GM18498 (cell line): ENCODE data around the gene HOXD13.

ENCODE experiments used
- ATAC-seq: cut with Tn5 transposase; IDR thresholded peaks from one replicate; pipeline ENCODE4 v1.9.1; 2021; ENCODE audit warnings: mild to moderate bottlenecking, moderate library complexity; ENCODE audit not compliant: unreplicated experiment

The HOXD13 gene

GRCh38 chr2:176093145-176093897 is 800 bp downstream of the HOXD13 start:
- no peak for ATAC-seq

DNA sequence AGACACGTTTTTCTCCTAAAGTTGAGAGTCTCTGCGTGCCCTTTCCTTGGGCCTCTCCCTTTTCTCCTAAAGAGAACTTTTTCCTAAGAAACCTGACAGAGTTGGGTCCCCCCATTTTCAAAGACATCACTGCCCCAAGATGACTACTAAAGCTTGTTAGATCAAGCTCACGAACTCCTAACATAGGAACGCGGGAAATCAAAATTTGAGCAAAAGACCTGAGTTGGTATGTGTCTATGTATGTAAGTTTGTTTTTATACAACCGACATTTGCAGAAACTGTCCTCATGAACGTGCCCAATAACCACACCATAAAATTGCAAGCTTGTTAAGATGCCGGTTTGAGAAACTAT is 1.4 kb downstream of the HOXD13 start:
- ATAC-seq: no peak

DNA sequence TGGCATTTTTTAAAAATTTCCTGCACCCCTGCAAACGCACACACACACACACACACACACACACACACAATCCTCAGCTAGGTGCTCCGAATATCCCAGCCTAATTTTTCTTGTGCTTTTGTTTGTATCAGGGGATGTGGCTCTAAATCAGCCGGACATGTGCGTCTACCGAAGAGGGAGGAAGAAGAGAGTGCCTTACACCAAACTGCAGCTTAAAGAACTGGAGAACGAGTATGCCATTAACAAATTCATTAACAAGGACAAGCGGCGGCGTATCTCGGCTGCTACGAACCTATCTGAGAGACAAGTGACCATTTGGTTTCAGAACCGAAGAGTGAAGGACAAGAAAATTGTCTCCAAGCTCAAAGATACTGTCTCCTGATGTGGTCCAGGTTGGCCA is 1.8 kb downstream of the HOXD13 start:
- ATAC-seq: no peak

- no peak for ATAC-seq
These were observed 2.9 kb downstream of the HOXD13 start for GRCh38 chr2:176095421-176095820.

DNA sequence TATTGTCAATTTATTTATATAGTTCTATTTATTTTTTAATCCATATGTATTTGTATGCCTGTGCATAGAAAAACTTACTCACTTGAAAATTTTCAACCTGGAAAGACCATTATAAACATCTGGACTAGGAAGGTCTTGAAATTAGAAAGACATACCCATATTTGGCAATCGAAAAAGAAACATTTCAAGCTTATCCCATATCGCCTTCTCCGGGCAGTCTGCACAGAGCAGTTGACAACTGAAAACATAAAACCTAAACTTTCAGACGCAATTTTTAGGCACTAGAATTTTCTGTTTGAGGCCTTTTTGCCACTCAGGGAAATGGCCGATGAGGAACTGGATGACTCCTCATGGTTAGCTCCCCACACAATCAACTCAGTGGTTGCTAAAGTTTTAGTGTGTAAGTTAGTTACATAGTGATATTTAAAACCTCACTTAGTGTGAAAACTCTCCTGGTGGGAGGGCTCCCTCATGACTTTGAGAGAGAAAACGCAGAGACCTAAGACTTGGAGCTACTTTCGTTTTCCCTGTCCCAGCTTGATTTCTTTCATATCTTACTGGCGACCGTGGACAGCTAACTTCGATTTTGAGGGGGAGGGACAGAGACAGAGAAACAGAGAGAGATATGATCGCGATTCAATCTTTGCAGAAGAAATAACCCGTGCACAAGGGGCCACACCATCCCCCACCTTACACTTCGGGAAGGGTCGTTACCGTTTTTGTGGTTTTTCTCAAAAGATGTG is 3.9 kb downstream of the HOXD13 start:
- ATAC-seq: no peak

DNA sequence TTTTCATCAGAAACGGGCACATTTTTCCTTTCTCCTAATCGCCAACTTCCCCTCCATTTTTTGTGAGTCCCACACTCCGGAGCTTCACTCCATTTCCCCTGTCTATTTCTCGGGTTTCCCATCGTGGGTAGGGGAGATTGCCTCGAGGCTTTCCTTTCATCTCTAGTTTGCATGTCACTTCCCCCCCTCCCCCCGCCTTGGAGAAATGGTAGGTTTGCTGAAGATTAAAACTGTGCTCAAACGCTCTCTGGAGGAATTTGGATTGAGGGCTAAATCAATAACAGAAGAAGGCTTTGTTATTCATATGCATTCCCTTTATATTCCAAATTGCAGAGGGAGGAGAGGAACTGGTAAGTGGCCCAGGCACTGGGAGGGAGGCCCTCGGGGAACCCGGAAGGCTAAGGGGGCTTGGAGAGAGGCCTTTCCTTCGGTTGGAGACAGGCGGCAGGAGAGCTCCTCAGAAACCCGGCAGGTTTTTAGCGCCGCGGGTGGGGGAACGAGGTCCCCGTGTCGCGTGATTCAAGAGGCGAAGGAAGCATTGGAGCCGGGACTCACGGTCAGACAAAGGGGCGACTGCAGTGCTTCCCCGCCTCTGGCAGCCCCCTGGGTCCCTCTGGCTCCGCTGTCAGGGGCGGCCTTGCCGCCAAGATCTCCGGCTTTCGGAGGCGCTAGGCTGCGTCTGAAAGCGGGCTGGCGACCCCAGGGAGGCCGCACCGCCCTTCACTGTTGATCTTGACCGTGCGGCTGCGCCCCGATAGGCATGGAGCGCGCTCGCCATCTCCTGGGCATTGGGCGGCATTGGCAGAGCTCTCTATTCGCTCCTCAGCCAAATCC is 4.7 kb downstream of the HOXD13 start:
- ATAC-seq: peak; percentile 85

GRCh38 chr2:176097820-176098365 is 5.4 kb downstream of the HOXD13 start:
- no peak for ATAC-seq

- ATAC-seq: no peak
These were observed 6.0 kb downstream of the HOXD13 start for GRCh38 chr2:176098366-176099158.

GRCh38 chr2:176099159-176099727 is 6.7 kb downstream of the HOXD13 start:
- no peak for ATAC-seq

- ATAC-seq: no peak
These were observed 7.4 kb downstream of the HOXD13 start, which contains the start of gene HOXD12 for GRCh38 chr2:176099728-176100546. TSS of gene HOXD12 (plus strand) at chr2:176099795. CDS start at chr2:176099802, 7 bp downstream.

- ATAC-seq: no peak
These were observed 8.1 kb downstream of the HOXD13 start for GRCh38 chr2:176100547-176101140.

DNA sequence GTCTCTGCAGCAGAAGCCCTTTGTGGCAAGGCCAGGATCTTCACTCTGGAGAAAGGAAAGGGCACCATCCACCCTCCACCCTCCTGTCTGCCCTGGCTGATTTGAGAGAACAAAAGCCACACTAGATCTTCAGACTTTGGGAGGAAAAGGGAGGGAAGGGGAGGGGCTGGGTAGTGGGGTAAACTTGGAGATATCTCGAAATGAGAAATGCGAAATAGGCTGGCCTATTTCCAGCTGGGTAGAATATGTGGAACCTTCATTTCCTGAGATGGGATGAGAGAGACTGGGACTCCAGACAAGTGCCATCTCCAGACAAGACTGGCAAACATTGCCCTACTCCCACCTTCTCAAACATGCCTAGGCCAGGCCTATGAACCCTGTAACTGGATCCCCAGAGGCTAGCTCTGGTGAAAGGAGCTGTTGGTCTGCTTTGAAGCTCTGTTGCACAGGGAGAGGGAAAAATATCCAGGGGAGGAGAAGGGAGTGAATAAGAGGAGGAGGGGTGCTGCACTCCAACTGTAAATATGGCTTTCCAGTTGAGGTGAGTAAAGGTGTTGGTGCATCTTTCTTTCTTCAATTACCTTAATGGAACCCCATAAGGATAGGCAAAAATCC is 8.8 kb downstream of the HOXD13 start:
- no peak for ATAC-seq

- ATAC-seq: no peak
These were observed 9.3 kb downstream of the HOXD13 start for GRCh38 chr2:176101842-176102241.

- ATAC-seq: no peak
These were observed 9.9 kb downstream of the HOXD13 start for GRCh38 chr2:176102309-176102866.

DNA sequence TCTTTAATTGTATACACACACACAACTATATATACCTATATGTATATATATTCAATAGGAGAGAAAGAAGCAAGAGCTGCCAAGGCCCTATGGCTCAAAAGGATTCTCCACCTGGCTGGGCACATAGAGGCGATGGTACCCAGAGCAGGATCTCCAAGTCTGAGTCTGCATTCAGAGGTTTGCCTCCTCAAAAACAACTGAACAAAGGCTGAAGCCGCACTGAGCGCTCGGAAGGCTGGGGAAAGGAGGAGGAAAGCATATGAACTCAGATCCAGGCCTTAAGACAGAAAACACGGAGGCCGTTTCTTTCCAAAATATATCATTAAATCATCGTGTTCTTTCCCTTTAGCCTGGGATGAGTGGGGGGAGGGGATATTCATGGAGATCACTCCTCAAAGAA is 10.7 kb downstream of the HOXD13 start:
- no peak for ATAC-seq

DNA sequence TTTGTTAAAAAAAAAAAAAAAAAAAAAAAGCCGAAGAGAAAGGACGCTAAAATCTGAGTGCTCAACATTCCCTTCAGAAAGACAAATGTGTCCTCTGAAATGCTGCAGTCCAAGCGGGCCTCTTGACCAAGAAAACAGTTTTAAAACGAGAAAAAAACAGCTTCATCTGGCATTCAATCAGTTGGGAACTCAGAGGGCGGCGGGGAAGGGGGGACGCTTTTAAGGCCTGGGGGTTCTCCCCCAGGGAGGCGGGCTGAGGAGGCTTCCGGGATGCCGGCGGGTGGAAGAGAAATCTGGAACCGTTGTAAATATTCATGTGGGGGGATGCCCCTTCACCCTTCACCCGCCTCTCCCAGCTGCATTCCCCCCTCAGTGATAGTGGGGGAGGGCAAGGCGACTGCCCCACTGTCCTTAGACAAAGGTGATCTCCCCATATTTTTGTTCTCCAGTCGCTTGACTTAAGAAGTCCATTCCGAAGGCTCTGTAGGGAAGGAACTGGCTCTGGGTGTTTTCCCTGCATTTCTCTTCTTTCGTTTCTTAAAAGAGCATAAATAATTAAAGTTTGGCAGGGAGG is 11.3 kb downstream of the HOXD13 start:
- ATAC-seq: no peak

DNA sequence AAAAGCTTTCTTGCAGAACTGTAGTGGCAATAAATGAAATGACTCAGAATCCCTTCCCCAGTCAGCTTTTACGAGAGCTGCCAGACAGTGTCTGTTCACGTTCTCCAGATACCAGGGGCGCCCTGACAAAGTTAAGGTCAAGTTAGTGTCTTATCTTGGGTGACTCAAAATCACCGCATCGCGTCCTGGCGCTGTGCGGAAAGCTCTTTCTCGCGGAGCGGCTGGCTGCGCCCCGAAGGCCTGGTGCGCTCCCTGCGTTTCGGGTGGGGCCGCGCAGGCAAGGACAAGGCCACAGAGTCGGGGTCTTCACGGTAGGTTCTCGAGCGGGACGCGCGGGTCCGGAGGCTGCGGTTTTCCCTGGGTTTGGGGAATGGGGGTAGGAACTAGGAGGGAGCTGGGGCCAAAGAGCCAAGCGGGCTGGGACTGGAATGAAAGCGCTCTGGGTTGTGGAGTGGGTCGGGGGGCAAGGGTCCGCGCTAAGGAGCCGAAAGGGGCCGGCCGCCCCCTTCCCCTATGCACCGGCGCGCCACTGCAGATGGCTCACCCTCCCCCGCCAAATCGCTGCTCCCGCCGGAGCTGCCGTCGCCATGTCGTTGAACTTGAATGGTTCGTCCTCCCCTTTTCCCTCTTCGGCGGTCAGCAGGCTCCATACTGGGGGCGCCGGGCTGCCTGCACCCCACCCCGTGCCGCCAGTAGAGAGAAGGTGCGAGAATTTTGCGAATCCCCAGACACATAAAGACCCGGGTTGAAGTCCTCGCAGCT is 12.0 kb downstream of the HOXD13 start:
- no peak for ATAC-seq
